GM18861 (cell line): ENCODE data around the gene CDK5RAP3.
A peak's percentile ranks its signal among the peaks of the same experiment; 100 is the strongest.
"Not testable (repeated sequence)": the region's sequence is repeated elsewhere in the genome, so short reads cannot be mapped to it uniquely, and the experiment has no call there.

ENCODE experiments used
- ATAC-seq: cut with Tn5 transposase; IDR thresholded peaks from one replicate; pipeline ENCODE4 v1.9.1; 2021; ENCODE audit not compliant: unreplicated experiment

CDK5RAP3 gene

DNA sequence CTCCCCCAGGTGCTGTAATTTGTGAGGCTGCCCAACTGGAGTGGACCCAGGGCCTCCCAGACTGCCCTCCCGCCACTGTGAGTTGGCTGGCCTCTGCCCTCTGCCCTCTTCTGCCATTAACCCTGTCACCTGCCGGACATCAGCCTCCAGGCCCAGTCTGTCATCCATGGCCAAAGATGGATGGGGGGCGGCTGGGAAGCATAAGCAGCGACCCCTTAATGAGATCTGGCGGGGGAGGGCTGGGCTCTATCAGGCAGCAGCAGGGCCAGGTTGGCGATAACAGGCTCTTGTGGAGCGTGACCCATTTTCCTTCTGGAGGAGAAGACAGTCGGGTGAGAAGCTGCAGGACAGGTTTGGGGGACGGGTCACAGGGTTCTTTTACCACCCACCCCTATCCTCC lies 25.3 kb downstream of the CDK5RAP3 start:
- no peak for ATAC-seq

DNA sequence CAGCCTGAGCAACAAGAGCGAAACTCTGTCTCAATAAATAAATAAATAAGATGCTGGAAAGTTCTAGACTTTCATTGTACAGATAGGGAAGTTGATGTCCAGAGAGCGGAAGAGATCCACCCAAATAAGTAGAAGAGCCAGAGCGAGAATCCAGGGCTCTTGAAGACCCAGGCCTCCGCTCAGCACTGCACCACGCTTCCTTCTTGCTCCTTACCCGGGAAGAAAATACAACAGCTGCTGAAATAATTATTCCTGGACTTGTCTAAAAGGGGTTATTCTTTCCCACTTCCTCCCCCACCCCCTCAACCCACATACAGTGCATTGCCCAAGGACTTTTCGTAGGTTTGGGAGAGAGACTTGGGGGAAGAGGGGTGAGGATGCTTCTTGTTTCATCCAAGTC lies 26.7 kb downstream of the CDK5RAP3 start:
- ATAC-seq, result no peak

- ATAC-seq, result no peak
Observed at GRCh38 chr17:47998044-47998443, 27.1 kb downstream of the CDK5RAP3 start.

DNA sequence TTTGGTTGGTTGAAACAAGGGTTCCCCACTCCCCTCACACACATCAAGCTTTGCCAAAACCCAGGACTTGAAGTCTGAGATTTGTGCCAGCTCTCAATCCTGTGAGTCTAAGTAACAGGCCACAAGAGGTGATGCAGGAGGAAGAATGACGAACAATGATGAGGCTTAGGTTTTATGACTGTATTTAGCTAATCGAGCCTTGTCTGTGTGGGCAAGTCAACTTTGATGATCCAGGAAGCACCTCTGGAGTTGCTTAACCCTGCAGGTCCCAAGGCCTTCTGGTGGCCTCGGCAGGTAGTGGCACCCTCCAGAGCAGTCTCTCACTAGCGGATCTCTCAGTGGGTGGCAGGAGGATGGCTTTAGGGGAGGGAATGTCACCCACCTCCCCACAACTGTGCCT lies 28.7 kb downstream of the CDK5RAP3 start:
- no peak for ATAC-seq

DNA sequence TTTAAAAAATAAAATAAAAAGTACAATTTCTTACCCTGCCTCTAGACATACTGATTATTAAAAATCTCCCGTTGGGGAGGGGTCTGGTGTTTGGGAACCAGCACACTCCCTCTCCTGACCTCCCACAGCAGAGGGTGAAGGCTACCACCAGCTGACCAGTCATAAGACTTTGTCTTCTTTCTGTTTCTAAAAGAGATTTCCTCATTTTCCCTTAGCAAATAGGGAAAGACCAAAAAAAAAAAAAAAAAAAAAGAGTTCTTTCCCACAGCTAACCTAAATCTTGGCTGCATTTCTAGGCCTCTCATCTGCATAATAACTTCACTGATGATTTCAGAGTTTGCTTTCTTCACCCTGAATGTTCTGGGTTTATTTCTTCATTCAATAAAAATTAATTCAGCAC lies 30.3 kb downstream of the CDK5RAP3 start:
- ATAC-seq, result no peak

DNA sequence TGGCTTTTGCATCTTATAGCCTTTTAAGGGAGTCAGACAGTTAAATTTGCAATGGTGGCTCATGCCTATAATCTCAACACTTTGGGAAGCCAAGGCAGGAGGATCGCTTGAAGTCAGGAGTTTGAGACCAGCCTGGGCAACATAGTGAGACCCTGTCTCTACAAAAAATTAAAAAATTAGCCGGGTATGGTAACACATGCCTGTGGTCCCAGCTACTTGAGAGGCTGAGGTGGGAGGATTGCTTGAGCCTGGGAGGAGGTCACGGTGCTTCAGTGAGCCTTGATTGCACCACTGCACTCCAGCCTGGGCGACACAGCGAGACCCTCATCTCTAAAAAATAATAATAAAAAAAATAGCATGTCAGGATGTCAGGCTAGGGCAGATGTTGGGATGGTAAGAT lies 30.7 kb downstream of the CDK5RAP3 start:
- not testable (repeated sequence) for ATAC-seq

DNA sequence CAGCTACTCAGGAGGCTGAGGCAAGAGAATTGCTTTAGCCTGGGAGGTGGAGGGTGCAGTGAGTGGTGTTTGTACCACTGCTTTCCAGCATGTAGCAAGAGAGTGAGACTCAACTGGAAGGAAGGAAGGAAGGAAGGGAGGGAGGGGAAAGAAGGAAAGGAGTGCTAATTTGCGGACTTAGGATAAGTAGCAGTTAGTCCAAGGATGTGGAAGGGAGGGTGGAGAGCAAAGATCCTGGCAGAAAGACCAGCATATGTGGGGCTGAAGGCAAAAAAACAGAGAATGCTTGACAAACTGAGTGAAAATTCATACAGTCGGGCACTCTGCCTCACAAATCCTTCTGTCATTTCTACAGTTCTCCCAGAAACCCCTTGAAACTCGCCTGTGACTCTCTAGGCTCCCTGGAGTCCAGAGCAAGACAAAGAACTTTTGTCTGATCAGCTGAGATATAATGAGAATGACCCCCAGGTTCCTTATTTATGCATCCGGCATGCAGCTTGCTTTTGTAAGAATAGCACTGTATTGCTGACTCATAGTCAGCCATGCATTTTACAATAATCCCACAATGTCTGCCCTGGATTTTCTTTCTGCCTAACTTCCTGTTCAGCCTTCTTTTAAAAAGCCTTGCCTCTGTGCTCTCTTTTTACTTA lies 31.5 kb downstream of the CDK5RAP3 start:
- ATAC-seq, result peak; percentile 56

GRCh38 chr17:48002916-48003416 lies 32.1 kb downstream of the CDK5RAP3 start:
- no peak for ATAC-seq

- ATAC-seq, result no peak
Observed at GRCh38 chr17:48003417-48004151, 32.7 kb downstream of the CDK5RAP3 start.

DNA sequence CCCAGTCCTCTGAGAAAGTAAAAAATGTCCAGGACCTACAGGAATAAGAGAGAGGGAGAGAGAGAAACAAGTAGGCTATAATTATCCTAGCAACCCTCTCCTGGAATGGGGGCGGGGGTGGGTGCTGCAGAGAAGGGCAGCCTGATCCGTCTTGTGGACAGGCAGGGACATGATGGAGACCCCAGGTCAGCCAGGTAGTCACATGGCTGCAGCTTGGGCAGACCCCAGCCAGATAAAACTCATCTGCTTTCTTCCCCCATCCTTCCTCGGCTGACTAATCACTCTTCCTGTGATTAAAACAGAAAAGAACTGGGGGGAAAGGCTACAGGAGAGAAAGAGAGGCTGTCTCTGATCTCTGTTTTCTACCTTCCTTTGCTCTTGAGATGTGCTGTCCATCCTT lies 34.1 kb downstream of the CDK5RAP3 start:
- ATAC-seq, result no peak

DNA sequence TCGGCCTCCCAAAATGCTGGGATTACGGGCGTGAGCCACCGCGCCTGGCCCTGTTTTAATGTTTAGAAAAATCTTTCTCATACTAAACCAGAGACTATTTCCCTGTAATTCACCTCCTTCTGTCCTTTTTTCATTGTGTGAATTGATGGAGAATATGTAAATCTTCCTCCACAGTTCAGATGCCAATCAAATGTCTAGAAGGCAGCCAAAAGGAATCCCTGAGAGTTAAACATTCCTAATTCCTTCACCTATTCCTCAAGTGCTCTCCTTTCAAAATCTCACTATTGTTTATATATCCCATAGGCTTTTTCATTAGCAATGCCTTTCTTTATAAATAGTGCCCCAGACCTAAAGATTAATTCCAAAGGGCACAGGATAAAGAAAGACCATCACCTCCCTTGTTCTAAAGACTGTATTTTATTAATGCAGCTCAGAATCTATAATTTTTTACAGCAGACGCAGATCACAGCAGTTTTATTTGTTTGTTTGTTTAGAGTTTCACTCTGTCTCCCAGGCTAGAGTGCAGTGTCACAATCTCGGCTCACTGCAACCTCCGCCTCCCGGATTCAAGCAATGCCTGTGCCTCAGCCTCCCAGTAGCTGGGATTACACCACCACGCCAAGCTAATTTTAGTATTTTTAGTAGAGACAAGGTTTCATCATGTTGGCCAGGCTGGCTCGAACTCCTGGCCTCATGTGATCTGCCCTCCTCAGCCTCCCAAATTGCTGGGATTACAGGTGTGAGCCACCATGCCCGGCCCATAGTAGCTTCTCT lies 36.2 kb downstream of the CDK5RAP3 start:
- ATAC-seq, result no peak

DNA sequence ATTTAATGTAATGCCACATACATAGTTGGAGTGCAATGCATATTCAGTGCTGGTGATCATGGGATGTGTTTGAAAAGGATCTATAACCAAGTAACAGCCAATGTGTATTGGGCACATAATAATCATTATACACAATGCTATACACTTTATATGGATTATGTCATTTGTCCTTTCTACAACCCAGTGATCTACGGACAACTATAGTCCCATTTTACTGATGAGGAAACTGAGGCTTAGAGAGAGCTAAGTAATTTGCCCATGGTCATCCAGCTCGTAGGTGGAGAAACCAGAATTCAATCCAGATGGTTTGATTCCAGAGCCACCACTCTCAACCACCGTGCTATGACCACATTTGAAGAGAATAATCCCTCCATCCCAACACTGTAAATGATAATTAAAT lies 39.3 kb downstream of the CDK5RAP3 start:
- ATAC-seq, result no peak

DNA sequence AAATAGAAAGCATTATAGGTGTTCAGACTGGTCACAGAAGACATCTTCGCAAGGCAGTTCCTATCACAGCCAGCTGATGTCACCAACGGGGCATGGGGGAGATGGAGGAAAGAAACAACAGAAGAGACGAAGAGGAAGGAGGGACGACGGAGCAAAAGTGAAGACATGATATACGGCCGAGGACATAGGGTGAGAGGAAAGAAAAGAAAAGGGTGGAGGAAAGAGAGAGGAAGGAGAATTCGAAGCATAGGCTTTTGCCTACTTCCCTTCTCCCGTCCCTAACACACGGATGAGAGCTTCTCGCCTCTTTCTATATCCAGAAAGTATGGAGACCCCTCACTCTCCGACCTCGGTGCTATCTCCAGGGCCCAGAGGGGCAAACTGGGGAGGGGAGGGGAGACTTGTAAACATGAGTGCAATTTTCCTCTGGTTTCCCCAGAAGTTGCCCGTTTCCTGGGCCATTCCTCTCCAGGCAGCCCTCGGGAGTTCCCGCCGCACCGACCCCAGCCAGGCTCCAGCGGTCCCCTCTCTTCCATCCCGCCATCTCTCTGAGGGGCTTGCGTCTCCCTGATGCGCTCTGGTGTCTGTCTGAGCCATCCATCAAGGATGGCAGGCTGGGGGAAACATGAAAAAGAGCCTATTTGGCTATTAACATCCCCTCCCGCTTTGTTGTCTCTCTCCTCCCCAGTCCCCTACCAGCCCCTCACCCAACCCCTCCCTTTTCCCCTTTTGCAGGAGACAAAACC lies 40.7 kb downstream of the CDK5RAP3 start:
- no peak for ATAC-seq

DNA sequence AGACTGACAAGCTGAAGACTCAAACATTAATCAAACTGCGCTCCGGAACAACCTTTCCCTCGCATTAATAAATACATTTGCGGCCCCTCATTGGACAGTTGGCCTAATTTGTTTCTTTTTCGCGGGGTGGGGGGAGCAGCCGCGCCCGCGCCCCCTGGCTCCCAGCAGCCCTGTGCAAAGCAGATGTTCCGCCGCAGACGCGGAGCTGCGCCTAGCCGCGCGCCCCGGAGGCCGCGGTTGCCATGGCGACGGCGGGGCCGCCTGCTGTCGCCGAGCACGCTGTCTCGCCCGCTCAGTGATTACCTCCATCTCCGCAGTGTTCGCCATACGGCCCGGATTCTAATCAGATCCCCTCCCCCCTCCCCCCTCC lies 41.2 kb downstream of the CDK5RAP3 start:
- ATAC-seq, result no peak

GRCh38 chr17:48012654-48013053 lies 41.7 kb downstream of the CDK5RAP3 start:
- ATAC-seq, result no peak

- no peak for ATAC-seq
Observed at GRCh38 chr17:48013876-48014594, 43.1 kb downstream of the CDK5RAP3 start.

- ATAC-seq, result no peak
Observed at GRCh38 chr17:48014595-48015111, 43.7 kb downstream of the CDK5RAP3 start.

GRCh38 chr17:48016112-48016511 lies 45.2 kb downstream of the CDK5RAP3 start:
- ATAC-seq, result no peak

GRCh38 chr17:48017817-48018158 lies 46.9 kb downstream of the CDK5RAP3 start:
- ATAC-seq, result not testable (repeated sequence)

DNA sequence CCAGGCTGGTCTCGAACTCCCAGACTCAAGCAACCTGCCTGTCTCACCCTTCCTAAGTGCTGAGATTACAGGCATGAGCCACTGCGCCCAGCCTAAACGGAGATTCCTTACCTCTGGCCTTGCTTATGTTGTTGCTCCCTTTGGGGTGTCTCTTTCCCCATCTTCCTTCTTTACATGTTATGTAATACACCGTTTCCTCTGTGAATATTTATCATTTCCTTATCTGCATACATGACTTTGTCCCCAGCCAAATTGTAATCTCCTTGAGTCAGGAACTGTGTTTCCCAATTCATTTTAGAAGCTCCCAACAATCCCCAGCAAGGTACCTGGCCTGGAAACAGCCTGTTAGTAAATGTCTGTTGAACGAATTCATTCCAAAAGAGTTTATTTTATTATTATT lies 51.0 kb downstream of the CDK5RAP3 start:
- ATAC-seq, result no peak
